Activated T-helper 1 cell treated with anti-CD3 and anti-CD28 coated beads, Interleukin-2, amount 50 U/mL, for 16 hours (primary cell): ENCODE results near the gene CNBP.
"Not testable (repeated sequence)": the region's sequence is repeated elsewhere in the genome, so short reads cannot be mapped to it uniquely, and the experiment has no call there.

ENCODE experiments used
- DNase-seq, 2 donors: peaks; one replicate each; pipeline ENCODE4 v3.0.0-alpha.2; 2020; ENCODE audit warnings: low read depth in 1 of 2, low spot score in 1 of 2

Gene CNBP

DNA sequence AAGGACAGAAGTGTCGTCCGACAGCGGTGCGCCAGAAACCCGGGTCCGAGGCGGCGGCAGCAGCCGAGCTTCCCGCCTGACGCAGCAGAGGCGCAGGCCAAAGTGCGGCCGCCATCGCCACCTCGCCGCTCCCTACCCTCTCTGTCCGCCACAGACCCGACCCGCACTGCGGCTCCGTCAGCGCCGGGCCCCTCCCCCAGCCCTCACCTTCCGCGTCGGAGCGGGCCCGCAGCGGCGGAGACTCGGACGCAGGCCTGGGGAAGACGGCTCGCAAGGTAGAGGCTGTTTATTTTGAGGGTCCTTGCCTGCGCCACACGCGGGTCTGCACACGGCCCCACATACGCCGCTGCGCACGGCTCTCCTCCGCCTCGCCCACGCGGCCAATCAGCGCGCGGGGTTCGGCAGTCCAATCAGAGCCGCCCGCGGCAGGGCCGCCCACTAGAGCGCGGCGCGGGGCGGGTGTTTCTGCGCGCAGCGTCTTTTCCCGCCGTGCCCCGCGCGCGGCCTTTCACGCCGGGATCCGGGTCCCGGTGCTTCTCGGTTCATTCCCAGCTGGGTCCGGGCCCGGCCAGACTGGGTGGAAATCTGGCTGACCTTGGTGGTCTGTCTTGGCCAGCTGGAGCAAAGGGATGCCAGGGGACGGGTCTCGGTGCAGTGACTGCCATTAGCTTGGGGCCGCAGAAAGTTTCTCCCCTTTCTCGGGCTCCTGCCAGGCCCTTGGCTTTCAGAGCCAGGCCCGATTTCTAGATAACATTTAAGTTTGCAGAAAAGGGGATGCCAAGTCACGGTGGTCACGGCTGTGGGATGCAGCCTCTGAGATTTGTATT, at the start of gene CNBP:
TSS of gene CNBP (minus strand) at position 328 of the 827 bp plus-strand sequence. CDS start 12,139 bp downstream, outside the sequence.
- peak; percentile 80 to 93 for DNase-seq

GRCh38 chr3:129231331-129232119, 47.8 kb upstream of the CNBP start:
- no peak for DNase-seq

- DNase-seq: no peak
These were observed 46.8 kb upstream of the CNBP start for GRCh38 chr3:129230311-129231019.

DNA sequence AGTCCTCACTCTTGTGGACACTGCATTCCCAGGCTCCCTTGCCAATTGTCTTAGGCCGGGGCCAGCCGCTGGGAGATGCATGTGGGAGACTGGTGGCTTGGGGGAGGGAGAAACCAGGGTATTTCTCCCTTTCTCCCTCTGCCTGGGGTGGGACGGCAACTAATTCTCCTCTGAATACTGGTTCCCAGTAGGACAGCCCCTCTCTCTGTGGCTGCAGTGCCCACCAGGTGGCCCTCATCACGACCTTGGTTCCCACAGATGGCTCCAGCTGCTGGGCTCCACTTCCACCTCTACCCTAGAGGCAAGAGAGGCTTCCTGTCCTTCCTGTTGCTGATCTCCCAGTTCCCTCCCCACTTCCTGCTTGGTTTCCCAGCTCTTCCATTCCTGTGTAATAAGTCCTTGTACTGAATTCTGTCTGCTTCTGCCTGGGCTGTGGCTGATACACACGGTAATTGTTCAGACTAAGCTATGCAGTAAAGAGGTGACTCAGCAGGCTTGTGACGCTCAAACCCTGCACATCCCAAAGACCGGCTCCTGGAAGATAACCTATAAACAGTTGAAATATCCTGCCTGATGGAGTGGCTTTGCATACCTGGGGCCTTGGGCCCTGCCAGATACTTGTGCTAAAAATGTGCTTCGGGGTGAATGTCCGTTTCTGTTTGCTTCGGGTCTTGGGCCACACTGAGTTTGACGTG, 45.3 kb upstream of the CNBP start:
- DNase-seq: no peak

GRCh38 chr3:129226374-129226773, 42.7 kb upstream of the CNBP start:
- no peak for DNase-seq

GRCh38 chr3:129224984-129225393, 41.3 kb upstream of the CNBP start:
- no peak for DNase-seq

- DNase-seq: not testable (repeated sequence)
These were observed 40.7 kb upstream of the CNBP start for GRCh38 chr3:129224387-129224786.

DNA sequence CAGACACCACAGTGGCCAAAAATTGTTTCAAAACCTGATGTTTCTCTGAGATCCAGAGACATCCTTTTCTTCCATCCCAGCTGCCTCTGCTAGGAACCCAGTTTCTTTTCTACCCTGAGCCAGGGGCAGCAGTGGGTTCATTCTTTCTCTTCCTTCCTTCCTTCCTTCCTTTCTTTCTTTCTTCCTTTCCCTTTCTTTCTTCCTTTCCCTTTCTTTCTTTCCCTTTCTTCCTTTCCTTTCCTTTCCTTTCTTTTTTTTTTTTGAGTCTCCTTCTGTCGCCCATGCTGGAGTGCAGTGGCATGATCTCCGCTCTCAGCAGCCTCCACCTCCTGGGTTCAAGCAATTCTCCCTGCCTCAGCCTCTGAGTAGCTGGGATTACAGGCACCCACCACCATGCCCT, 35.0 kb upstream of the CNBP start:
- no peak for DNase-seq

- no peak for DNase-seq
These were observed 29.5 kb upstream of the CNBP start for GRCh38 chr3:129213238-129213637.

DNA sequence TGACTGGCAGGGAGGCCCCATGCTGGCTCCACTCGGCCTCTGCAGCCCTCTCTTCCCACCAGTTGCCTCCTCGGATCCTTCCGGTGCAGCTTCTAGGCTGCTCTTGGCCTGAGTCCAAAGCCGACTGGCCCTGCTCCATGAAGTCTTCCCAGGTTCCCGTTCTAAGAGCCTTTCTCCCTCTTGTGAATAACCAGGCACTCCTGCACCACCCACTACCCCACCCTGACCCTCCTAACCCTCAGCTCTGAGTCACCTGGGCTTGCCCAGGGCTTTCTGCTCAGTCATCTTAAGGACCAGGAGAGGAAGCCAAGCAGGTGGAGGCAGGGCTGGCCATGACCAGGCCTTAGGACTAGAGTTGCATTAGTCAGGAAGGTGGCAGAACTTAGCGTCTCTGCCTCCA, 28.1 kb upstream of the CNBP start:
- no peak for DNase-seq

GRCh38 chr3:129211345-129211744, 27.6 kb upstream of the CNBP start:
- no peak for DNase-seq

DNA sequence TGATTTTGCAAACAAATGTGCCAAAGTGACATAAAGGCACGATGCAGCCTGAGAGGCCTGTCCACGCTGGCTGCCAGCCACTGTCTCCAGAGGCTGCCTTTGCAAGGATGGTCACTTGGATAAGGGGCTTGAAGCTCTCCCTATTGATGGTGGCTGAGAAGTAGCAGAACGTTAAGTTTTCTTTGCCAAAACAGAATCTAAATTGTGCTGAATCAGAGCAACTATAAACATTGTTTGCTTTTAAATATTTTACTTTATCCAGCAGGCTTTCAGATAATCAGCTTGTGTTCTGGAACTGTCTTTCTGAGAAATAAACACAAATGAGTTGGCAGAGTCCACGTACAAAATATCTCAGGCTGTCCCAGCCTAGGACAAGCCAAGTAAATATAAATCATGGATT, 23.8 kb upstream of the CNBP start:
- DNase-seq: no peak

DNA sequence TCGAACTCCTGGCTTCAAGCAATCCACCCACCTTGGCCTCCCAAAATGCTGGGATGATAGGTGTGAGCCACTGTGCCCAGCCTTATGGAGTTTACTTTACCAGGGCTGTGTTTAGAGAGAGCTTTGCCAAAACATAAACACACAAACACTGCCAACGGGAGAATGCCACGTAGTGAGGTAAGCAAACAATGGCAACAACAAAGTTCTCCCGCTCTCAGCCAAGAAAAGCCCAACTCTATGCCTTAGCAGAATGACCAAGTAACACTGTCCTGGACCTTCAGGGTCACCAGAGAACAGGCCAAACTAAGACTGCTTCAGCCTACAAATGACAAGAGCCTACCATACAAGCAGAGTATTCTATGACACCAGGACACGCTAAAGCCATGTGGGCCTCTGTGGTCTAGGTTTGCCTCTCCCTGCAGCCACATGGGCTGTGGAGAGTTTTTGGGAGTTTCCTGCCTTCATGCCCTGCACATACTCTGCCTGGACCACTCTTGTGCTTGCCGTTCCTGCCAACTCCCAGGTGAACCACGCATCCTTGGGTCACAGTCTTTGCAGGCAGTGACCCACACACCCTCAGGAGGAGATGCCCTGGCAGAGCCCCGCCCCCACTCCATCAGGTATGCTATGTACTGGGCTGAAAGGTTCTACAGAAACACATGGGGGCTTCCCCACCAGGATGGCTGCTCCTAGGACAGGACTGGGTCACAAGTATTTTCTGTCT, 21.6 kb upstream of the CNBP start:
- DNase-seq: no peak

DNA sequence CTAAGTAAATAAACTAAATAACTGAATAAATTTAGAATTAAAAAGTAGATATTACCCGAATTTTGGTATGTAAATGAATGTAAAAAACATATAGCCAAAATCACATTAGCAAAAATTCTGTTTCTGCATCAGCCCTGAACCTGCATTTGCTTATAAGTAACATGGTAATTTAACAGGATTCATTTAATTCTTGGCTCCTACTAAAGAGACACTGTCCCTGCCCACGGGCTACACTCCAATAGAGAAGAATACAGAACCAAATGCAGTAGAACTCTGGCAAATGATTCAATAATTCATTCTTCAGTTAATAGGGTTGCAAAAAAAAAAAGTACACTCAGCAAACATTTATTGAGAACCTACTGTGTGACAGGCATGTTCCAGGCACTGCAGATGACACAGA, 20.8 kb upstream of the CNBP start:
- no peak for DNase-seq

DNA sequence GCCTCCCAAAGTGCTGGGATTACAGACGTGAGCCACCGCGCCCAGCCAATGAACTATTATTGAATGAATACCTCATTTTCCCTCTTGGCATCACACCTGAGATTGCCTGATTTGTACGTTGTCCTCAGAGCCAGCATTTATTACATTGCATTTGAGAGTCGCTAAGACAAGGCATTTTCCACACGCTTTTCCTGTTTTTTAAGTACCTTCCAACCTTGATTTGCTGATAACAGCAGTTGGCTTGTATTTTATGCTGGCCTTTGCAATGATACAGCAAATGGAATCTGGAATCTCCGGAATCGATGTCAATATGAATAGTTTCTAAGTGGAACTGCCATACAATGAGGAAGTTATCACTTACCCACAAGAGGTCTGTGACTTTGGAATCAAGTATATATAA, 15.7 kb upstream of the CNBP start:
- DNase-seq: no peak

- DNase-seq: no peak
These were observed 13.6 kb upstream of the CNBP start for GRCh38 chr3:129197321-129197720.

DNA sequence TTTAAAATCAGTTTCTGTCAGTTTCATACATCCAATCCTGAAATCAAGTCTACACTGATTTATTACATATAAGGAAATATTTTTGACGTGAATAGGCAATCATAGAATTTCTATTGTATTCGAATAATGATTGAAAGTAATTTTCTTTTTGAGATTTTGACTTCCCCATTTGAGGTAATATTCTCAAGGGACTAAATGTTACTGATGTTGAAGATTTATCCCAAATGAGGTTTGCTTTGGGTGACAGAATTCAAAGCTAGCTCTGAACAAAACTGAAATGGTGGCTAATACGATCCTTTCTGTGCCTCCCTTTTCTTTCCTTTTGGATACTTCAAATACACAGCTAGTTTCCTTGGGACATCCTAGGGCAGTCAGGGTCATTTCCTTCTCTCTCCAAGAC, 12.9 kb upstream of the CNBP start:
- no peak for DNase-seq

- no peak for DNase-seq
These were observed 12.1 kb upstream of the CNBP start for GRCh38 chr3:129195731-129196256.

GRCh38 chr3:129189793-129190192, 6.1 kb upstream of the CNBP start:
- not testable (repeated sequence) for DNase-seq

DNA sequence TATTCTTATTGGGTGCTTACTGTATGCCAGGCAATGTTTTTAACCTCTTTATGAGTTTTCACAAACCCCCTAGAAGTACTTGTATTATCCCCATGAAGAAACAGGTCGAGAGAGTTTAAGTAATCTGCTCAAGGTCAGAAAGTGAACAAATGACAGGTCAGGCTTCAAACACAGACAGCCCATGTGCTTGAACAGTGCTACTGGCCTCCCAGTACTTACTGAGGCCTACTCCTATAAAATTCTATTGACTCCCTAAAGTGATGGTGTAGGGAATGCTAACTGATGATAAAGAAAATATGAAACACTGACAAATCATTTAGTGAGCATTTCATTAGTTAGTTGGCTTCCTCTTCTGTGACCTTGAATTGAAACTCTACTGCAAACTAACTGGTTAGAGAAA, 4.2 kb upstream of the CNBP start:
- no peak for DNase-seq
